GM12878 (cell line): ENCODE results near the gene PROSER3. TPM values are rescaled to one million over a fixed set of nuclear protein-coding genes. Genes with fewer than 3 reads are reported as not detected.
A peak's percentile ranks its signal among the peaks of the same experiment; 100 is the strongest.

Source experiments
- ASH2L ChIP-seq: fragments of 300-600, 200-600 bp; sonication (generic); IDR thresholded peaks from 2 replicates; pipeline ENCODE4 v1.6.1; 2017; ENCODE audit warnings: low read depth, mild to moderate bottlenecking, borderline replicate concordance
- BHLHE40 ChIP-seq, 2 experiments: fragments of 450-650 bp in 1 of 2; IDR thresholded peaks; 2 replicates each; pipeline ENCODE4 v1.6.1; 2011 to 2017; ENCODE audit warnings: low read depth in 2 of 2, borderline replicate concordance in 1 of 2, improper control_type of control experiment in 1 of 2, low read length in 1 of 2, mild to moderate bottlenecking in 1 of 2
- BRCA1 ChIP-seq: IDR thresholded peaks from 2 replicates; pipeline ENCODE4 v1.6.1; 2011; ENCODE audit warnings: low read depth, low read length, improper control_type of control experiment
- FOXK2 ChIP-seq: fragments of 450-650 bp; IDR thresholded peaks from 2 replicates; pipeline ENCODE4 v1.6.1; 2017; ENCODE audit warnings: mild to moderate bottlenecking, moderate library complexity
- FOXM1 ChIP-seq: IDR thresholded peaks from 2 replicates; pipeline ENCODE4 v1.6.1; 2012; ENCODE audit warnings: low read depth, mild to moderate bottlenecking, inconsistent platforms, low read length, moderate library complexity
- HDAC2 ChIP-seq: fragments of 200-600 bp; sonication (generic); IDR thresholded peaks from 2 replicates; pipeline ENCODE4 v1.6.1; 2017
- IKZF1 ChIP-seq: fragments of 450-650 bp; conservative IDR thresholded peaks from 2 replicates; pipeline ENCODE4 v1.6.1; 2017; ENCODE audit warnings: antibody characterized with exemption, mild to moderate bottlenecking
- JUND ChIP-seq: IDR thresholded peaks from 2 replicates; pipeline ENCODE4 v1.6.1; 2012; ENCODE audit warnings: low read depth, mild to moderate bottlenecking, low read length, improper control_type of control experiment, moderate library complexity
- NFXL1 ChIP-seq: fragments of 450-650 bp; IDR thresholded peaks from 2 replicates; pipeline ENCODE4 v1.6.1; 2017; ENCODE audit warnings: antibody characterized with exemption, mild to moderate bottlenecking, borderline replicate concordance
- NR2F1 ChIP-seq: fragments of 450-650 bp; conservative IDR thresholded peaks from 2 replicates; pipeline ENCODE4 v1.6.1; 2017; ENCODE audit warnings: mild to moderate bottlenecking
- PBX3 ChIP-seq: IDR thresholded peaks from 2 replicates; pipeline ENCODE4 v1.6.1; 2011; ENCODE audit warnings: mild to moderate bottlenecking, low read depth, low read length, moderate library complexity; ENCODE audit not compliant: insufficient replicate concordance
- PRDM15 ChIP-seq: fragments of 450-650 bp; formaldehyde crosslinking; IDR thresholded peaks from 2 replicates; pipeline ENCODE4 v1.4.0; 2020; ENCODE audit warnings: mild to moderate bottlenecking, moderate library complexity
- SKIL ChIP-seq: fragments of 450-650 bp; IDR thresholded peaks from 2 replicates; pipeline ENCODE4 v1.6.1; 2017; ENCODE audit warnings: mild to moderate bottlenecking, low read depth, inconsistent platforms; ENCODE audit not compliant: poor library complexity, severe bottlenecking
- WRNIP1 ChIP-seq: IDR thresholded peaks from 2 replicates; pipeline ENCODE4 v1.6.1; 2011; ENCODE audit warnings: low read depth, low read length, improper control_type of control experiment, borderline replicate concordance
- ZBTB11 ChIP-seq: fragments of 450-650 bp; formaldehyde crosslinking; IDR thresholded peaks from 2 replicates; pipeline ENCODE4 v1.5.0; 2022; ENCODE audit warnings: mild to moderate bottlenecking, missing genetic modification characterization
- ZBTB33 ChIP-seq: fragments of 450-650 bp; IDR thresholded peaks from 2 replicates; pipeline ENCODE4 v1.6.1; 2017; ENCODE audit warnings: mild to moderate bottlenecking
- polyA plus RNA-seq, 11 experiments: library from polyadenylated mRNA; depleted of rRNA in 4 of 11; unstranded in 6 of 11; stranded (reverse) in 5 of 11; fragments of >200 nt; fragmentation: Nextera tagmentation in 4 of 11; fragmentation: Illumina TruSeq in 1 of 11; extraction: Ambion mirVana in 4 of 11; extraction: Trizol in 1 of 11; gene quantifications; 1 replicate in 1 of 11; 2 replicates in 10 of 11; pipeline versions ENCODE4 v1.2.1 to v1.2.3, GENCODE V29; 2011 to 2016; ENCODE audit warnings: inconsistent platforms in 2 of 11, missing spikeins in 2 of 11, low read depth in 1 of 11
- total RNA-seq, 4 experiments: library from RNA; depleted of rRNA in 3 of 4; stranded (reverse); fragments of >200 nt in 3 of 4; fragmentation: Illumina TruSeq in 1 of 4; extraction: Trizol in 1 of 4; gene quantifications; 2 replicates each; pipeline versions ENCODE4 v1.2.1 to v1.2.3, GENCODE V29; 2013 to 2021

PROSER3 gene
- total and polyA plus RNA-seq, 10 of the 15 experiments (the other 5 are each of a cell fraction or from before 2014, with no cell fraction given) = 0.85 to 25.1 (median 9.6) TPM

GRCh38 chr19:35775298-35776101, 17.5 kb downstream of the PROSER3 start, which contains the start of gene ARHGAP33 (continued):
- no peak for TF ChIP-seq SKIL
- no peak for TF ChIP-seq ZBTB11
- TF ChIP-seq PRDM15 (CRISPR knock-in tag) = no peak
- TF ChIP-seq ZBTB33 = no peak
- no peak for TF ChIP-seq WRNIP1
- no peak for TF ChIP-seq JUND
- peak in 1 of 2 experiments; percentile 78; a peak in 2 of 4 replicates for TF ChIP-seq BHLHE40 (IDR thresholded peaks at IDR 0.05; ENCODE audit: borderline replicate concordance in 1 of 2, low read depth in 2 of 2, low read length in 1 of 2)
- no peak for TF ChIP-seq ASH2L
- TF ChIP-seq NFXL1 = no peak
- no peak for TF ChIP-seq FOXK2
- no peak for TF ChIP-seq BRCA1
- TF ChIP-seq HDAC2 = no peak
- no peak for TF ChIP-seq NR2F1
- TF ChIP-seq PBX3 = no peak
- TF ChIP-seq IKZF1 = peak; percentile 28; the same call in 1 of the 2 replicates
- no peak for TF ChIP-seq FOXM1
